ENCODE data around the gene SNX13. TPM values are rescaled to one million over a fixed set of nuclear protein-coding genes. Genes with fewer than 3 reads are reported as not detected.

The SNX13 gene
- polyA plus RNA-seq, 1 experiment = 7.7 TPM

DNA sequence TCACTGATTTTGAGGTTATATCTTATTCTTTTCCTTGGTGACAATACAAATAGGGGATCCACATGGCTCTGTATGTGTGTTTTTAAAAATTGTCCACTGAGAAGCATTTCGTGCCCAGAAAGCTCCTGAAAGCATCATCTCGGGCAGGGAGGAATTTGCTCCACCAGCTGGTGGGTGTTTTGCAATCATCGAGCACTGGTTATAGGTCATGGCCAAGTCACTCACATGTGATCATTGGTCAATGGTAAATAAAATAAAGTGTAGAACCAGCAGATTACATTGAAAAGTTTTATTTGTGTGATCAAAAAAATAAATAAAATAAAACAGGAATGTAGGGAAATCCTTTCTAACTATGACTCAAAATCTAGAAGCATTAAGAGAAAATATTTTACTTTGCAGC is 23.0 kb upstream of the SNX13 start:
- no peak for TF ChIP-seq CTCF (IDR thresholded peaks at IDR 0.05; ENCODE audit: insufficient read depth, low read depth, low read length)

DNA sequence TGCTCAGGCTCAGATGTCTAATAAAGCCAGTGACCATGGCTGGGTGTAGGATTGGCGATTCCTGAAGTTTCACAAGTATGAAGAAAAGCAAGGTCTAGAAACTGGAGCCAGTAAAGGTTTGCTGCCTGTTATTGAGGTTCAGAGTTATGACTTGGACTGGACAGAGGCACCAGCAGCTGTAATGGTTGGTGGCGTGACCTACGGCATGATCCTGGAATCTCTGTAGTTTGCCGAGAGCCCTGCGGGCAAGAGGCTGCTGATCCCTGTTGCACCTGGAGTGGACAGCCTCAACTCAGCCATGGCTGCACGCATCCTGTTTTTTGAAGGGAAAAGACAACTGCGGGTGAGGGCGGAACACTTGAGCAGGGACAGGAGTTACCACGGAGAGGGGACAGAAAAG is 22.4 kb upstream of the SNX13 start:
- no peak overlapping the region for H3K4me3 ChIP-seq (ENCODE audit: low read depth, low read length)
- ChIA-PET POLR2A (no interaction called here), CTCF (interaction anchor here (0.9 to 1.0 kb wide), 2 partner anchors 81 to 192 kb away, joined by 3 read pairs; no protein-coding TSS in a partner anchor)
- H3K27me3 ChIP-seq (ENCODE audit: control insufficient read depth, insufficient read depth, low read length) = no peaks in the 10 kb centered on the region
- no peak for TF ChIP-seq CTCF (IDR thresholded peaks at IDR 0.05; ENCODE audit: insufficient read depth, low read depth, low read length)
- H3K36me3 ChIP-seq (ENCODE audit: control insufficient read depth, insufficient read depth, low read length) = no peaks in the 10 kb centered on the region
- DNase-seq (ENCODE audit: low read depth) = no peak

More for the DNA sequence above, 23.0 kb upstream of the SNX13 start:
- Histone ChIP-seq H3K27me3 (ENCODE audit: control insufficient read depth, insufficient read depth, low read length) (no peaks in the 10 kb centered on the region), H3K36me3 (ENCODE audit: control insufficient read depth, insufficient read depth, low read length) (no peaks in the 10 kb centered on the region), H3K4me3 (ENCODE audit: low read depth, low read length) (no peak overlapping the region)
- no peak for DNase-seq (ENCODE audit: low read depth)
- ChIA-PET CTCF (interaction anchor here (0.6 to 1.6 kb wide), 5 partner anchors 9 to 192 kb away, joined by 3 read pairs; no protein-coding TSS in a partner anchor), POLR2A (no interaction called here)

GRCh38 chr7:17957871-17958270 is 17.6 kb upstream of the SNX13 start:
- no peak for DNase-seq (ENCODE audit: low read depth)
- H3K4me3 ChIP-seq (ENCODE audit: low read depth, low read length) = no peak overlapping the region
- no peaks in the 10 kb centered on the region for H3K36me3 ChIP-seq (ENCODE audit: control insufficient read depth, insufficient read depth, low read length)
- H3K27me3 ChIP-seq (ENCODE audit: control insufficient read depth, insufficient read depth, low read length) = peaks cover 1% of the 10 kb centered on the region; the same call in 1 of the 2 replicates
- TF ChIP-seq CTCF (IDR thresholded peaks at IDR 0.05; ENCODE audit: insufficient read depth, low read depth, low read length) = no peak
- POLR2A ChIA-PET = no interaction called here
- CTCF ChIA-PET = no interaction called here

DNA sequence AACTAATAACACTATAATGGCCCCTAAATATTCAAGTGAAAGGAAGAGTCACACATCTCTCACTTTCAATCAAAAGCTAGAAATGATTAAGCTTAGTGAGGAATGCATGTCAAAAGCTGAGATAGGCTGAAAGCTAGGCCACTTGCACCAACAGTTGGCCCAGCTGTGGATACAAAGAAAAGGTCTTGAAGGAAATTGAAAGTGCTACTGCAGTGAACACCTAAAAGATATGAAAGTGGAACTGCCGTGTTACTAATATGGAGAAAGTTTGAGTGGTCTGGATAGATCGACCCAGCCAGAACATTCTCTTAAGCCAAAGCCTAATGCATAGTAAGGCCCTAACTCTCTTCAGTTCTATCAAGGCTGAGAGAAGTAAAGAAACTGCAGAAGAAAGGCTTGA is 12.1 kb upstream of the SNX13 start:
- TF ChIP-seq CTCF (IDR thresholded peaks at IDR 0.05; ENCODE audit: insufficient read depth, low read depth, low read length) = no peak
- Histone ChIP-seq H3K4me3 (ENCODE audit: low read depth, low read length) (no peak overlapping the region), H3K27me3 (ENCODE audit: control insufficient read depth, insufficient read depth, low read length) (peaks cover 1% of the 10 kb centered on the region; the same call in 1 of the 2 replicates), H3K36me3 (ENCODE audit: control insufficient read depth, insufficient read depth, low read length) (no peaks in the 10 kb centered on the region)
- no peak for DNase-seq (ENCODE audit: low read depth)
- ChIA-PET CTCF (no interaction called here), POLR2A (no interaction called here)

GRCh38 chr7:17951742-17952254 is 11.5 kb upstream of the SNX13 start:
- Histone ChIP-seq H3K4me3 (ENCODE audit: low read depth, low read length) (no peak overlapping the region), H3K27me3 (ENCODE audit: control insufficient read depth, insufficient read depth, low read length) (peaks cover 1% of the 10 kb centered on the region; the same call in 1 of the 2 replicates), H3K36me3 (ENCODE audit: control insufficient read depth, insufficient read depth, low read length) (no peaks in the 10 kb centered on the region)
- ChIA-PET POLR2A (no interaction called here), CTCF (no interaction called here)
- no peak for DNase-seq (ENCODE audit: low read depth)
- TF ChIP-seq CTCF (IDR thresholded peaks at IDR 0.05; ENCODE audit: insufficient read depth, low read depth, low read length) = no peak
